ENCODE measurements around the gene DCTN3.

Gene DCTN3

GRCh38 chr9:34590381-34591247 lies 29.7 kb downstream of the DCTN3 start:
- DNase-seq (ENCODE audit: low read depth) = no peak

GRCh38 chr9:34589636-34590380 lies 30.5 kb downstream of the DCTN3 start, which contains the start of gene CNTFR:
TSS of gene CNTFR (minus strand) at chr9:34589724. CDS start at chr9:34568981, 20,743 bp downstream.
- no peak for DNase-seq (ENCODE audit: low read depth)

GRCh38 chr9:34588671-34589635 lies 31.3 kb downstream of the DCTN3 start:
- no peak for DNase-seq (ENCODE audit: low read depth)

- DNase-seq (ENCODE audit: low read depth) = no peak
Observed at GRCh38 chr9:34587271-34587670, 33.0 kb downstream of the DCTN3 start.

- DNase-seq (ENCODE audit: low read depth) = no peak
Observed at GRCh38 chr9:34585946-34586669, 34.2 kb downstream of the DCTN3 start.

GRCh38 chr9:34584970-34585369 lies 35.3 kb downstream of the DCTN3 start:
- no peak for DNase-seq (ENCODE audit: low read depth)

- DNase-seq (ENCODE audit: low read depth) = no peak
Observed at GRCh38 chr9:34582787-34583186, 37.5 kb downstream of the DCTN3 start.

- DNase-seq (ENCODE audit: low read depth) = no peak
Observed at GRCh38 chr9:34581318-34581717, 39.0 kb downstream of the DCTN3 start.

GRCh38 chr9:34580358-34580757 lies 39.9 kb downstream of the DCTN3 start:
- DNase-seq (ENCODE audit: low read depth) = no peak

GRCh38 chr9:34579808-34580163 lies 40.5 kb downstream of the DCTN3 start:
- DNase-seq (ENCODE audit: low read depth) = no peak

GRCh38 chr9:34579104-34579807 lies 41.0 kb downstream of the DCTN3 start:
- no peak for DNase-seq (ENCODE audit: low read depth)

GRCh38 chr9:34578241-34579103 lies 41.8 kb downstream of the DCTN3 start:
- DNase-seq (ENCODE audit: low read depth) = no peak

GRCh38 chr9:34577400-34578240 lies 42.7 kb downstream of the DCTN3 start:
- DNase-seq (ENCODE audit: low read depth) = no peak

GRCh38 chr9:34576597-34577399 lies 43.5 kb downstream of the DCTN3 start:
- no peak for DNase-seq (ENCODE audit: low read depth)

GRCh38 chr9:34575862-34576596 lies 44.3 kb downstream of the DCTN3 start:
- no peak for DNase-seq (ENCODE audit: low read depth)

- no peak for DNase-seq (ENCODE audit: low read depth)
Observed at GRCh38 chr9:34575241-34575640, 45.1 kb downstream of the DCTN3 start.

GRCh38 chr9:34574571-34574970 lies 45.7 kb downstream of the DCTN3 start:
- DNase-seq (ENCODE audit: low read depth) = no peak

All from stimulated activated CD8-positive, alpha-beta memory T cell treated with anti-CD3 and anti-CD28 coated beads, Interleukin-7, amount 100 ng/mL, for 24 hours (primary cell).